RWPE1 (cell line): ENCODE results near the gene ZNF474.

Source experiments
- CTCF ChIA-PET: fragments of 350-600 bp; sonication (Branson Sonifier 250); formaldehyde crosslinking; extraction: SDS; loops from one replicate; lab custom pipeline; 2021; lab: Yijun Ruan, JAX
- POLR2A ChIA-PET: fragments of 400-600 bp; formaldehyde crosslinking; extraction: SDS; loops from one replicate; lab custom pipeline; 2020; ENCODE audit warnings: antibody characterized with exemption; ENCODE audit not compliant: low non-redundant PET; lab: Yijun Ruan, JAX
- DNase-seq: peaks from one replicate; pipeline ENCODE4 v3.0.0; 2012; ENCODE audit warnings: low spot score
- H3K27ac ChIP-seq: fragments of 450-650 bp; 2 replicates; pipeline ENCODE4 v1.5.1; 2017
- TF ChIP-seq, protein P1 (sequence below): fragments of 450-650 bp; conservative IDR thresholded peaks from 2 replicates; pipeline ENCODE4 v1.5.1; 2017; ENCODE audit warnings: low read depth, mild to moderate bottlenecking

Gene ZNF474

DNA sequence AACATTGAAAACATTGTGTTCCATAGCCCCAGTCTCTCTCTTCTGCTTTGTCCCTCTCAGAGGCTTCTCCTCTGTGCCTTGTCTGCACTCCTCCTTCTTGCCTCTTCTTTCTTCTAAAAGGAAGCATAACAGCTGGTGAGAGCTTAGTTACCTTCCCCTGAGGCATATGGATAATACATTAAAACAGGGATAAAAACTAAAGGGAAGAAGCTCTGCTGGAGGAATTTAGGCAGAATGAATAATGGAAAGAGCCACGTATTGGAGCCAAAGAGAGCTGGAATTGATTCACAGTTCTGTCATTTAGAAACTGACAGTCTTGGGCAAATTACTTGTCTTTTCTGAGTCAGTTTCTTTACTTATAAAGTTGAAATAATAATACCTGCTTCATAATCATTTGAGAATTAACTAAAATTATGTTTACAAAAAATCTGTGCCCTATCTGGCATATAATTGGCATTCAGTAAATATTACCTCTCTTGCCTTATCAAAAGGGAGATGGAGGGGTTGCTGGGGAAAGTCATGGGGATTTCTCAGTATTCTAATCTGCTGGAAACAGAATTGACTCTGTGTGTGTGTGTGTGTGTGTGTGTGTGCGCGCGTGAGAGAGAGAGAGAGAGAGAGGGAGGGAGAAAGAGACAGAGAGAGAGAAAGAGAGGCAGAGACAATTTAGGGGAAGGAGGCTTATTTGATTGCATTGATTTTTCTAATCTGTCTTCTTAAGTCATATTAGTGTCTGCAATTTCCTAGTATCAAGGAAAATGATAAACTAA, 20.2 kb downstream of the ZNF474 start:
- DNase-seq: no peak
- TF ChIP-seq, protein P1, sequence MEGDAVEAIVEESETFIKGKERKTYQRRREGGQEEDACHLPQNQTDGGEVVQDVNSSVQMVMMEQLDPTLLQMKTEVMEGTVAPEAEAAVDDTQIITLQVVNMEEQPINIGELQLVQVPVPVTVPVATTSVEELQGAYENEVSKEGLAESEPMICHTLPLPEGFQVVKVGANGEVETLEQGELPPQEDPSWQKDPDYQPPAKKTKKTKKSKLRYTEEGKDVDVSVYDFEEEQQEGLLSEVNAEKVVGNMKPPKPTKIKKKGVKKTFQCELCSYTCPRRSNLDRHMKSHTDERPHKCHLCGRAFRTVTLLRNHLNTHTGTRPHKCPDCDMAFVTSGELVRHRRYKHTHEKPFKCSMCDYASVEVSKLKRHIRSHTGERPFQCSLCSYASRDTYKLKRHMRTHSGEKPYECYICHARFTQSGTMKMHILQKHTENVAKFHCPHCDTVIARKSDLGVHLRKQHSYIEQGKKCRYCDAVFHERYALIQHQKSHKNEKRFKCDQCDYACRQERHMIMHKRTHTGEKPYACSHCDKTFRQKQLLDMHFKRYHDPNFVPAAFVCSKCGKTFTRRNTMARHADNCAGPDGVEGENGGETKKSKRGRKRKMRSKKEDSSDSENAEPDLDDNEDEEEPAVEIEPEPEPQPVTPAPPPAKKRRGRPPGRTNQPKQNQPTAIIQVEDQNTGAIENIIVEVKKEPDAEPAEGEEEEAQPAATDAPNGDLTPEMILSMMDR: no peak
- no peak overlapping the region for H3K27ac ChIP-seq
- ChIA-PET POLR2A (no interaction called here), CTCF (interaction anchor here (0.6 to 0.8 kb wide), 3 partner anchors 9 to 26 kb away, joined by 3 read pairs; no protein-coding TSS in a partner anchor)

DNA sequence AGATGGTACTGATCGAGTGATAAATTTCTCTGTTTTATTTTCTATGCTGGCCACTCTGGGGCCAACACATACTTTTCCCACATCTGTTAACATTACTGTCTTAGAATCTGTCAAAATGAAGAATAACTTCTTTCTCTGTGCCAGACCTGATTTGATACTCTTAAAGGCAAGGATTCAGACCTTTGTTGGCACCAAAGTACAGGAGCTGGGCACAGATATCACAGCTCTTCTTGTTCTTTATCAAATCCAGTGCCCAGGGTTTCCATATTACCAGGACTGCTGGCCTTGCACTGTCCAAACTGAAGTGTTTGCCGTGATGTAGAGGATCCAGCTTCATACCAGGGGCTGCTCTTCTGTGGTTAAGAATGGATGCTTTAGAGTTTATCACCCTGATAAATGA, 20.9 kb downstream of the ZNF474 start:
- CTCF ChIA-PET: interaction anchor here (0.7 kb wide), 1 partner anchor 319 kb away, joined by 4 read pairs; no protein-coding TSS in a partner anchor
- H3K27ac ChIP-seq: no peak overlapping the region
- POLR2A ChIA-PET: no interaction called here

DNA sequence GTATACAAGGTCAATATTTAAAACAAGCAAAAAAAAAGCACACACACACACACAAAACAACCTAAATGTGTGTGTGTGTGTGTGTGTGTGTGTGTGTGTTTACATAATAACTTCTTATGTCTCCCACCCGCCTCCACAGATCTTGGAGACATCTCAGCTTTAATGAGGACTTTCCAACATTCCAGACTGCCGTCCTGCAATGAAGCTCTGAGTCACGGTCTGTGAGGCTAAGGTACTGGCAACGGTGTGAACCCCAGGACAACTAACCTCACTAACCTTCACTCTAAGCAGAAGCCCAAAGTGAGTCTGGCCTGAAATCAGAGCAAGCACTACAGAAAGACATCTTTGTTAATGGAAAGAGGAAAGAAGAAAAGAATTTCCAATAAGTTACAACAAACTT, 22.3 kb downstream of the ZNF474 start:
- ChIA-PET POLR2A (no interaction called here), CTCF (interaction anchor here (0.7 to 1.9 kb wide), 2 partner anchors 60 to 1834 kb away, joined by 3 to 6 read pairs; no protein-coding TSS in a partner anchor)
- TF ChIP-seq, protein P1: no peak

More for the DNA sequence above, 20.9 kb downstream of the ZNF474 start:
- TF ChIP-seq, protein P1: no peak
- no peak for DNase-seq

DNA sequence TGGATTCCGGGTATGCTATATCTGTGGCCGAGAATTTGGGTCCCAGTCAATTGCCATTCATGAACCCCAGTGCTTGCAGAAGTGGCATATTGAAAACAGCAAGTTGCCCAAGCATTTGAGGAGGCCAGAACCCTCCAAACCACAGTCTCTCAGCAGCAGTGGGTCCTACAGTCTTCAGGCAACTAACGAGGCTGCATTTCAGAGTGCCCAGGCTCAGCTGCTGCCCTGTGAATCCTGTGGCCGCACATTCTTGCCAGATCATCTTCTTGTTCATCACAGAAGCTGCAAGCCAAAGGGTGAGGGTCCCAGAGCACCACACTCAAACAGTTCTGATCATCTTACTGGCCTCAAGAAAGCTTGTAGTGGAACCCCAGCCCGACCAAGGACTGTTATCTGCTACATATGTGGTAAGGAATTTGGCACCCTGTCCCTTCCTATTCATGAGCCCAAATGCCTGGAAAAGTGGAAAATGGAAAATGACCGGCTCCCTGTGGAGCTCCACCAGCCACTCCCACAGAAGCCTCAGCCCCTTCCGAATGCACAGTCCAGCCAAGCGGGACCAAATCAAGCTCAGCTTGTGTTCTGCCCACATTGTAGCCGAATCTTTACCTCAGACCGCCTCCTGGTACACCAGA, 23.0 kb downstream of the ZNF474 start:
- CTCF ChIA-PET: interaction anchor here (0.7 to 1.9 kb wide), 2 partner anchors 60 to 1835 kb away, joined by 3 to 6 read pairs; no protein-coding TSS in a partner anchor
- peak overlapping the region; percentile 11; the same call in 1 of the 2 replicates for H3K27ac ChIP-seq
- TF ChIP-seq, protein P1: no peak
- no peak for DNase-seq
- POLR2A ChIA-PET: no interaction called here

More for the DNA sequence above, 22.3 kb downstream of the ZNF474 start:
- no peak overlapping the region for H3K27ac ChIP-seq
- DNase-seq: peak; percentile 62

DNA sequence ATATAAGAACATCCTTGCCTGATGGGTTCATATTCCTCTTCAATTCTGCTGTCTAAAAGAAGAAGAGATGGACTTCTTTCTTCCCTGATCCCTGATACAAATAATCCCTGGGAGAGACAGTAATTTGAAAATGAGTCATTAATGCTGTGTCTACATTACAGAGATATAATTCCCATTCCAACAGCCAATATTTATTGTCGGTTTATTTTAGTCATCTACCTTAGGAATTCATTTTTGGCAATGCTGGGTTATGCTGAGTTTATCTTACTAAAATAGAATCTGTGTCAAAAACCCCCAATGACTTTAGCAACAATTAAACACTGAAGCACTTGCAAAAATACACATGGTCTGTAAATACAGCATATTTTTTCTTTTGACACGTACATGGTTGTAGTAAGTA, 23.9 kb downstream of the ZNF474 start:
- no peak overlapping the region for H3K27ac ChIP-seq
- DNase-seq: peak; percentile 30
- POLR2A ChIA-PET: no interaction called here
- CTCF ChIA-PET: interaction anchor here (1.9 kb wide), 1 partner anchor 61 kb away, joined by 6 read pairs; no protein-coding TSS in a partner anchor
- TF ChIP-seq, protein P1: no peak

DNA sequence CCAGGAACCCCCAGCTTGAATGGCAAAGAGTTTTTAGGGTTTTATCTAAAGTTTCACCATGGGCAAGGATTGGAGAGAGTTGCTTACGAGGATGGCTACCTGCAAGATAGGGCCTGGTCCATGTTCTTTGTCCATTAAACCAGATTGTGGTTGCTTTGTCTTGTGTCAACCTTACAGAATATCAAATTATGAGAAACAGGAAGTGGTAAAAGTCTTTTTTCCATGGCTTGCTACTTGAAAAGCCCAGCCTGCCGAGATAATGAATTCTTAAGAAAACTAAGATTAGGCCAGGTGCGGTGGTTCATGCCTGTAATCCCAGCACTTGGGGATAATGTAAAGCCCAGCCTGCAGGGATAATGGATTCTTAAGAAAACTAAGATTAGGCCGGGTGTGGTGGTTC, 24.4 kb downstream of the ZNF474 start:
- ChIA-PET POLR2A (no interaction called here), CTCF (interaction anchor here (1.2 kb wide), 1 partner anchor 77 kb away, joined by 4 read pairs; no protein-coding TSS in a partner anchor)
- TF ChIP-seq, protein P1: no peak
- DNase-seq: no peak
- H3K27ac ChIP-seq: no peak overlapping the region
